Fibroblast of lung (primary cell): ENCODE data around the gene ESPNL. TPM values are rescaled to one million over a fixed set of nuclear protein-coding genes. Genes with fewer than 3 reads are reported as not detected.
A peak's percentile ranks its signal among the peaks of the same experiment; 100 is the strongest.

Experiments
- DNase-seq, 2 donors: peaks; one replicate each; pipeline versions ENCODE4 v3.0.0 to v3.0.0-alpha.2; 2010; ENCODE audit warnings: low read depth in 2 of 2
- H2AFZ ChIP-seq: 2 replicates; pipeline ENCODE4 v1.5.1; 2012; ENCODE audit warnings: low read length, control low read depth, inconsistent platforms
- H3K27ac ChIP-seq: 2 replicates; pipeline ENCODE4 v1.5.1; 2011; ENCODE audit warnings: low read length, control low read depth; ENCODE audit not compliant: insufficient read depth
- H3K27me3 ChIP-seq: 2 replicates; pipeline ENCODE4 v1.5.1; 2011; ENCODE audit warnings: mild to moderate bottlenecking, low read length; ENCODE audit not compliant: control insufficient read depth, insufficient read depth
- H3K36me3 ChIP-seq: 2 replicates; pipeline ENCODE4 v1.5.1; 2011; ENCODE audit warnings: low read length; ENCODE audit not compliant: control insufficient read depth, insufficient read depth
- H3K4me1 ChIP-seq: 2 replicates; pipeline ENCODE4 v1.5.1; 2011; ENCODE audit warnings: low read length; ENCODE audit not compliant: control insufficient read depth, insufficient read depth; ENCODE audit errors: extremely low read depth
- H3K4me2 ChIP-seq: 2 replicates; pipeline ENCODE4 v1.5.1; 2011; ENCODE audit warnings: low read length, control low read depth; ENCODE audit not compliant: insufficient read depth; ENCODE audit errors: extremely low read depth
- H3K4me3 ChIP-seq, 4 experiments: fragments of 200-600 bp in 1 of 4; sonication (generic) in 1 of 4; replicated peaks in 1 of 4; 2 replicates each; pipeline ENCODE4 v1.5.1; 2011 to 2016; ENCODE audit warnings: low read length in 4 of 4, low read depth in 3 of 4, mild to moderate bottlenecking in 3 of 4, control low read depth in 2 of 4, inconsistent platforms in 1 of 4, mixed read lengths in 1 of 4; ENCODE audit not compliant: insufficient read depth in 1 of 4; ENCODE audit errors: control extremely low read depth in 1 of 4
- H3K79me2 ChIP-seq: 2 replicates; pipeline ENCODE4 v1.5.1; 2012; ENCODE audit warnings: mild to moderate bottlenecking, low read length, inconsistent platforms; ENCODE audit not compliant: control insufficient read depth, insufficient read depth
- H3K9ac ChIP-seq: 2 replicates; pipeline ENCODE4 v1.5.1; 2011; ENCODE audit warnings: mild to moderate bottlenecking, low read length, control low read depth; ENCODE audit not compliant: insufficient read depth
- H3K9me3 ChIP-seq: 2 replicates; pipeline ENCODE4 v1.5.1; 2012; ENCODE audit warnings: low read depth, low read length; ENCODE audit not compliant: control insufficient read depth, insufficient read depth
- H4K20me1 ChIP-seq: 2 replicates; pipeline ENCODE4 v1.5.1; 2011; ENCODE audit warnings: low read length; ENCODE audit not compliant: control insufficient read depth, insufficient read depth; ENCODE audit errors: extremely low read depth
- EZH2 ChIP-seq: IDR thresholded peaks from 2 replicates; pipeline ENCODE4 v1.5.1; 2012; ENCODE audit warnings: low read length, control low read depth, mild to moderate bottlenecking; ENCODE audit errors: missing control alignments
- polyA plus RNA-seq, 2 donors: library from polyadenylated mRNA; depleted of rRNA in 1 of 2; stranded (reverse) in 1 of 2; unstranded in 1 of 2; fragments of >200 nt; gene quantifications; 2 replicates each; pipeline ENCODE4 v1.2.1, GENCODE V29; 2011 to 2012; ENCODE audit warnings: missing spikeins in 1 of 2
- total RNA-seq: library from RNA; depleted of rRNA; stranded (reverse); fragments of >200 nt; gene quantifications from 2 replicates; pipeline ENCODE4 v1.2.1, GENCODE V29; 2014
- TF ChIP-seq, protein P1 (sequence below), 2 donors: IDR thresholded peaks in 1 of 2; conservative IDR thresholded peaks in 1 of 2; 1 replicate in 1 of 2; 2 replicates in 1 of 2; pipeline ENCODE4 v1.5.1; 2011 to 2012; ENCODE audit warnings: low read length in 2 of 2, control low read depth in 1 of 2, inconsistent platforms in 1 of 2, low read depth in 1 of 2, mild to moderate bottlenecking in 1 of 2

Gene ESPNL
- total and polyA plus RNA-seq, 2 donors (not counting 1 experiment from before 2014, with no cell fraction given) = 0.79 to 2.8 TPM

DNA sequence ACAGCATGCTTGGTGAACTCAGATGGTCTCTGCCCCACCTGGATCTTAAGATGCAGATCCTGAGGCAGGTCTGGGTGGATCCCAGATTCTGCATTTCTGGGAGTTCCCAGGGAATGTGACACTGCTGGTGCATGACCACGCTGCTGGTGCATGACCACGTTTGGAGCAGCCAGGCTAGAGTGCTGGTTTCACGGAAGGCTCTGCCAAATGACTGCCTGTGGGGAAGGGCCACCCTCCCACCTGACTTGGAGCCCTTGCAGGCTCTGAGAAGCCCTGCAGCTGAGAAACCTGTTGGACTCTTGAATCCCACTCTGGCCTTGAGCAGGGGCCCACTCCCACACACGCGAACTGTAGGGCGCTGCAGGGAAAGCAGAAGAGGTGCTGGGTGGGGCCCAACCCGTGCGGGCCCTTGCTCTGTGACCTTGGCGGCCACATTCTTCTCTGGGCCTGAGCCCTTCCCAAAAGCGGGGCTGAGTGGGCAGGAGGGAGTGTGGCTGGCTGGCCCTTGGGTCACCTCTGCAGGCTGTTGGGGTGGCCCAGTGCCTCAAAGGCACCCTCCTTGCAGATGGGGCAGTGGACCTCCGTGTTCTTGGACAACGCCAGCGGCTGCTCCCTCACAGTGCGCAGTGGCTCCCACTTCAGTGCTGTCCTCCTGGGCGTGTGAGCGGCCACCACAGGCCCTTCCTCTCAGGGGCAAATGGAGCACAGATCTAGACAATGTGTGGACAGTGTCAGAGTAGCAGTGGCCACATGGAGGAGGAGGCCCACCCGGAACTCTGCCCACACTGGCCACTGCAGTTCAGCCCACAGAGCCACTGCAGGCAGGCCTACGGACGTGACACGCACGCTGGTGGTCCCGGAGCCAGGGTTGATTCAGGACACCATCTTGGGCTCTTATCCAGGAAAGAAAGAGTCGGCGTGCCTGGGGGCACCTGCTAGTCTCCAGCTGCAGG is 66.5 kb downstream of the ESPNL start:
- Histone ChIP-seq H3K36me3 (peaks cover 11% of the 10 kb centered on the region), H3K9me3 (no peaks in the 10 kb centered on the region), H2AFZ (no peak overlapping the region), H3K4me3 (no peak overlapping the region), H3K27ac (no peak overlapping the region), H4K20me1 (no peaks in the 10 kb centered on the region), H3K4me1 (peaks cover 26% of the 10 kb centered on the region), H3K4me2 (no peak overlapping the region), H3K79me2 (no peaks in the 10 kb centered on the region), H3K9ac (no peak overlapping the region), H3K27me3 (no peaks in the 10 kb centered on the region)
- DNase-seq = no peak
- TF ChIP-seq EZH2 = no peak
- TF ChIP-seq, protein P1, sequence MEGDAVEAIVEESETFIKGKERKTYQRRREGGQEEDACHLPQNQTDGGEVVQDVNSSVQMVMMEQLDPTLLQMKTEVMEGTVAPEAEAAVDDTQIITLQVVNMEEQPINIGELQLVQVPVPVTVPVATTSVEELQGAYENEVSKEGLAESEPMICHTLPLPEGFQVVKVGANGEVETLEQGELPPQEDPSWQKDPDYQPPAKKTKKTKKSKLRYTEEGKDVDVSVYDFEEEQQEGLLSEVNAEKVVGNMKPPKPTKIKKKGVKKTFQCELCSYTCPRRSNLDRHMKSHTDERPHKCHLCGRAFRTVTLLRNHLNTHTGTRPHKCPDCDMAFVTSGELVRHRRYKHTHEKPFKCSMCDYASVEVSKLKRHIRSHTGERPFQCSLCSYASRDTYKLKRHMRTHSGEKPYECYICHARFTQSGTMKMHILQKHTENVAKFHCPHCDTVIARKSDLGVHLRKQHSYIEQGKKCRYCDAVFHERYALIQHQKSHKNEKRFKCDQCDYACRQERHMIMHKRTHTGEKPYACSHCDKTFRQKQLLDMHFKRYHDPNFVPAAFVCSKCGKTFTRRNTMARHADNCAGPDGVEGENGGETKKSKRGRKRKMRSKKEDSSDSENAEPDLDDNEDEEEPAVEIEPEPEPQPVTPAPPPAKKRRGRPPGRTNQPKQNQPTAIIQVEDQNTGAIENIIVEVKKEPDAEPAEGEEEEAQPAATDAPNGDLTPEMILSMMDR (conservative IDR thresholded peaks at IDR 0.05 in 1 of 2, IDR thresholded peaks at IDR 0.05 in 1 of 2; ENCODE audit: low read depth in 1 of 2, low read length in 2 of 2) = no peak

GRCh38 chr2:238167344-238167715 is 67.2 kb downstream of the ESPNL start:
- Histone ChIP-seq H3K4me2 (no peak overlapping the region), H3K79me2 (no peaks in the 10 kb centered on the region), H3K9me3 (no peaks in the 10 kb centered on the region), H3K4me1 (peaks cover 26% of the 10 kb centered on the region), H3K9ac (no peak overlapping the region), H3K36me3 (peaks cover 14% of the 10 kb centered on the region), H3K4me3 (no peak overlapping the region), H3K27me3 (no peaks in the 10 kb centered on the region), H4K20me1 (no peaks in the 10 kb centered on the region), H2AFZ (no peak overlapping the region), H3K27ac (peak overlapping the region; percentile 92)
- no peak for TF ChIP-seq EZH2
- TF ChIP-seq, protein P1 (conservative IDR thresholded peaks at IDR 0.05 in 1 of 2, IDR thresholded peaks at IDR 0.05 in 1 of 2; ENCODE audit: low read depth in 1 of 2, low read length in 2 of 2) = no peak
- DNase-seq = no peak

DNA sequence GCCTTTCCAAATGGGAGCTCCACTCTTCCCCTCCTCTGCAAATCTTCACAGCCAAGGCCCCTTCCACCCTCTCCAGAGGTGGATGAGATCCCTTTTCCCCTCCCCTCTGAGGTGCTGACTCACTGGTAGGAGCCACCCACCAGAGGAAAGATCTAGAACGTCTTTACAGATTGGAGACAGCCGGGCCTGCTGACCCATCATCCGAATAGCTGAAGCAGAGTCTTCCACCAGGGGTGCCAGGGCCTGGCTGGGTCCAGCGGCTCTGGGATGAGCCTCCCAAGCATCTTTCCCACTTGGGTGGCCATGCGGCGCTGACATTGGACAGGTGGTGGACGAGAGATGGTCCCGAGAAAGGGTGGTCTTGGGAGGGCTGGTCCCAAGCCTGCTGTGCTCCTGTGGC is 67.6 kb downstream of the ESPNL start:
- Histone ChIP-seq H3K36me3 (peaks cover 17% of the 10 kb centered on the region), H3K4me3 (no peak overlapping the region), H4K20me1 (no peaks in the 10 kb centered on the region), H2AFZ (no peak overlapping the region), H3K4me1 (peaks cover 26% of the 10 kb centered on the region), H3K27ac (peak overlapping the region; percentile 92), H3K4me2 (no peak overlapping the region), H3K9me3 (no peaks in the 10 kb centered on the region), H3K27me3 (no peaks in the 10 kb centered on the region), H3K79me2 (no peaks in the 10 kb centered on the region), H3K9ac (no peak overlapping the region)
- peak; percentile 30 to 33 for DNase-seq
- TF ChIP-seq, protein P1 (conservative IDR thresholded peaks at IDR 0.05 in 1 of 2, IDR thresholded peaks at IDR 0.05 in 1 of 2; ENCODE audit: low read depth in 1 of 2, low read length in 2 of 2) = no peak
- TF ChIP-seq EZH2 = no peak
